Heart right ventricle (tissue), 16 donors: ENCODE data around the gene ADAM10. TPM values are rescaled to one million over a fixed set of nuclear protein-coding genes. Genes with fewer than 3 reads are reported as not detected.

ENCODE experiments used
- ATAC-seq, 8 donors: fragments of 200-7000 bp; cut with Tn5 transposase; one replicate each; pipeline ENCODE4 v1.9.1; 2020; ENCODE audit warnings: mild to moderate bottlenecking in 8 of 8, moderate library complexity in 8 of 8, moderate number of reproducible peaks in 1 of 8
- DNase-seq, 2 donors: peaks; one replicate each; pipeline ENCODE4 v3.0.0-alpha.2; 2020
- H3K27ac ChIP-seq, 10 donors: fragments of 200-600 bp; sonication (generic) in 2 of 10; one replicate each; pipeline versions ENCODE4 v1.5.0 to v1.8.0; 2020 to 2022; ENCODE audit warnings: mild to moderate bottlenecking in 3 of 10
- H3K27me3 ChIP-seq, 7 donors: fragments of 200-600 bp; one replicate each; pipeline ENCODE4 v1.8.0; 2021 to 2022; ENCODE audit warnings: mild to moderate bottlenecking in 2 of 7
- H3K36me3 ChIP-seq, 9 donors: fragments of 200-600 bp; sonication (generic) in 1 of 9; one replicate each; pipeline versions ENCODE4 v1.5.0 to v1.8.0; 2020 to 2022; ENCODE audit warnings: mild to moderate bottlenecking in 2 of 9
- H3K4me1 ChIP-seq, 9 donors: fragments of 200-600 bp; sonication (generic) in 1 of 9; one replicate each; pipeline versions ENCODE4 v1.5.0 to v1.8.0; 2020 to 2022; ENCODE audit warnings: mild to moderate bottlenecking in 4 of 9
- H3K4me3 ChIP-seq, 10 donors: fragments of 200-600 bp; sonication (generic) in 2 of 10; one replicate each; pipeline versions ENCODE4 v1.5.0 to v1.8.0; 2020 to 2022; ENCODE audit warnings: mild to moderate bottlenecking in 7 of 10, moderate library complexity in 2 of 10
- H3K9me3 ChIP-seq, 11 donors: fragments of 200-600 bp in 10 of 11; sonication (generic) in 2 of 11; one replicate each; pipeline versions ENCODE4 v1.5.0 to v1.8.0; 2013 to 2022; ENCODE audit warnings: mild to moderate bottlenecking in 2 of 11, control low read depth in 1 of 11, moderate library complexity in 1 of 11
- WGBS, 2 donors: extraction: QIAGEN DNeasy Blood & Tissue Kit; methylation state at CpG; one replicate each; pipeline ENCODE4 v1.1.7; 2013; ENCODE audit warnings: inconsistent platforms in 1 of 2; 5-methylcytosine and 5-hydroxymethylcytosine counted together
- intact Hi-C, 10 donors: fragments of 100-400 bp; cut with DNase I; formaldehyde crosslinking; loops; one replicate each; pipeline versions ENCODE4 v1.11.1 to v1.14.2; 2022
- polyA plus RNA-seq, 2 donors: library from polyadenylated mRNA; stranded (reverse); fragments of 200-250 nt; gene quantifications; one replicate each; pipeline ENCODE4 v1.2.3, GENCODE V29; 2013
- total RNA-seq, 10 donors: library from RNA; stranded (reverse); fragmentation: NEBNext Ultra II Directional in 3 of 10; extraction: Animal tissue kit (Norgen Biotek cat#: 25700) in 3 of 10; gene quantifications; one replicate each; pipeline versions ENCODE4 v1.2.1 to v1.2.4, GENCODE V29; 2021 to 2023
- TF ChIP-seq, protein P1 (sequence below), 9 donors: fragments of 200-600 bp; sonication (generic) in 2 of 9; IDR thresholded peaks; one replicate each; pipeline versions ENCODE4 v1.5.0 to v1.8.0; 2021 to 2022; ENCODE audit warnings: antibody characterized with exemption in 9 of 9, mild to moderate bottlenecking in 5 of 9, moderate library complexity in 1 of 9
- donor health status: Arrhythmogenic right ventricular cardiomyopathy.
- donor health status: ischemic (EF 13 %, LVEDD 7.1; RV severe dilation, severe dysfunction).
- donor health status: healthy with polysubstance abuse.
- donor health status: DM: no; HTN: yes; CAD: no.
- donor health status: DM: no; HTN: no; CAD: no.
- donor health status: ischemic (EF 25% LVEDD 6.9; RV normal size, moderate dysfunction).
- donor health status: ischemic (EF 25% LVEDD 5.7; RV mildly dilated, moderate dysfunction).
- donor health status: healthy.
- donor health status: DM: yes; HTN: yes; CAD: no.
- donor health status: Ischemic cardiomyopathy.
- donor health status: ischemic (EF 35%, LVEDD 5.7; RV mildly dilated, moderate dysfunction).
- donor health status: nonischemic (EF 11% LVEDD 7.7; RV severe dilation, severe dysfunction).
- donor health status: DM: yes; HTN: yes; CAD: no.
- donor health status: PGD.
- donor health status: ischemic (EF 29% LVEDD 5.4; RV normal size, mild dysfunction).
- donor health status: nonischemic (EF 23%, LVEDD 6.1; RV moderate dilation, normal function).

Gene ADAM10
- total and polyA plus RNA-seq, 12 donors: 10.2 to 110 (median 80.1) TPM

DNA sequence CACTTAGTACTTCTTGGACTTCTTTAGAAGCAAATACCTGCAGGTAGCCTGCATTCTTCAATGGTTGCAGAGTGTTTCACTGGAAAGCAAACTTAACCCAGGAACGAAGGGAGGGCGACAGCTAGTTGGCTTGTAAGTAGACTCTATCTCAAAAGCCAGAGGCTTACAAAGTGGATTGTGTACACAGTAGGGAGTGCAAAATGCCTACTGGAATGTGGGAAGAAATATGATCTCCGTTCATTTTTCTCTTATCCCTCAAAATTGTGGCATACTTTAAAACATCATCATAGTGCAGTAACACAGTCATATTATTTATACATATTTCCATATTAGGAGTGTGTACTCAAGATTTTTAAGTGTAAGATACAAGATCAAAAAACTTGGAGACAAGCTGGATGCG is 162.0 kb downstream of the ADAM10 start:
- Histone ChIP-seq H3K27ac (no peak overlapping the region), H3K36me3 (no peaks in the 10 kb centered on the region), H3K27me3 (no peaks in the 10 kb centered on the region), H3K9me3 (peaks cover 0 to 12% (median 0%) of the 10 kb centered on the region in 11 donors), H3K4me3 (no peak overlapping the region), H3K4me1 (peaks cover 0 to 23% (median 8%) of the 10 kb centered on the region in 9 donors)
- 79 to 84% methylated on average over 4 of the region's 4 CpGs for WGBS, 2 donors
- TF ChIP-seq, protein P1, sequence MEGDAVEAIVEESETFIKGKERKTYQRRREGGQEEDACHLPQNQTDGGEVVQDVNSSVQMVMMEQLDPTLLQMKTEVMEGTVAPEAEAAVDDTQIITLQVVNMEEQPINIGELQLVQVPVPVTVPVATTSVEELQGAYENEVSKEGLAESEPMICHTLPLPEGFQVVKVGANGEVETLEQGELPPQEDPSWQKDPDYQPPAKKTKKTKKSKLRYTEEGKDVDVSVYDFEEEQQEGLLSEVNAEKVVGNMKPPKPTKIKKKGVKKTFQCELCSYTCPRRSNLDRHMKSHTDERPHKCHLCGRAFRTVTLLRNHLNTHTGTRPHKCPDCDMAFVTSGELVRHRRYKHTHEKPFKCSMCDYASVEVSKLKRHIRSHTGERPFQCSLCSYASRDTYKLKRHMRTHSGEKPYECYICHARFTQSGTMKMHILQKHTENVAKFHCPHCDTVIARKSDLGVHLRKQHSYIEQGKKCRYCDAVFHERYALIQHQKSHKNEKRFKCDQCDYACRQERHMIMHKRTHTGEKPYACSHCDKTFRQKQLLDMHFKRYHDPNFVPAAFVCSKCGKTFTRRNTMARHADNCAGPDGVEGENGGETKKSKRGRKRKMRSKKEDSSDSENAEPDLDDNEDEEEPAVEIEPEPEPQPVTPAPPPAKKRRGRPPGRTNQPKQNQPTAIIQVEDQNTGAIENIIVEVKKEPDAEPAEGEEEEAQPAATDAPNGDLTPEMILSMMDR (IDR thresholded peaks at IDR 0.05): no peak
- intact Hi-C loops: loop anchor here in 1 of 10 donors (5.0 kb wide), 1 partner anchor 315 kb away; no protein-coding TSS in a partner anchor
- ATAC-seq: no peak
- DNase-seq: no peak

DNA sequence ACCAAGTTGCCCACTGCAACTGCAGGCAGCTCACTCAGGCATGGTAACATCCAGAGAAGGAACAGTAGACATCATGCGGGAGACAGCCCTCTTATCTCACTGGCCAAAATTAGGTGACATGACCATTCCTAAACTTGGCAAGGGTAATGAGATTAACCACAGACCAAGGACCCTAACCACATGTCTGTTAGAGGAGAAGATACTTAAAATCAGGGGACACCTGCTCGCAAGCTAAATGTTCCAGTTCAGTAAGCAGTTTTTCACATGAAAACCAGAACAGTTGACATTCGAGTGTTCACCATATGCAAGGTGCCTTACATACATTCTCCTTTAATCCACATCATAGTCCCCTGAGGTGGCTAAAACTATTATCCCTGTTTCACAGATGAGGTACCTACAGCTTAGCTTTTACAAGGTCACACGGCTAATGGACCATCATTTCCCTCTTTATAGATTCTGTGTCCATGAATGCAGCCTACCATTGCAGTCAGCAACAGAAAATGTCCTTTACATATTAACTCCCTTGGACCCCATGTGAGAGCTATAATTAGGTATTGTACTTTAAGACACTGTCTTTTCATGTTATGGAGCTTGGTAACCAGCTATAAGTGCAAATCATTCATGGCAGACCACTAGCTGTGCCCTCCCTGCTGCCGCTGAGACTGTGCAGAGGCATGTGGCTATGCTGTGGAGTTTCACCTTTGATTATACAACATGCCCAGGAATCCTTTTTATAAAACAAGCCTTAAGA is 163.6 kb downstream of the ADAM10 start:
- Histone ChIP-seq H3K4me1 (peaks cover 0 to 23% (median 8%) of the 10 kb centered on the region in 9 donors), H3K4me3 (no peak overlapping the region), H3K27me3 (no peaks in the 10 kb centered on the region), H3K27ac (no peak overlapping the region), H3K36me3 (no peaks in the 10 kb centered on the region), H3K9me3 (peaks cover 0 to 14% (median 0%) of the 10 kb centered on the region in 11 donors)
- TF ChIP-seq, protein P1 (IDR thresholded peaks at IDR 0.05): no peak
- peak in 1 of 8 donors; percentile 11 for ATAC-seq
- WGBS, 2 donors: 84 to 90% methylated on average over 5 of the region's 5 CpGs
- DNase-seq: no peak
- intact Hi-C loops: loop anchor here in 1 of 10 donors (5.0 kb wide), 1 partner anchor 314 kb away; no protein-coding TSS in a partner anchor

DNA sequence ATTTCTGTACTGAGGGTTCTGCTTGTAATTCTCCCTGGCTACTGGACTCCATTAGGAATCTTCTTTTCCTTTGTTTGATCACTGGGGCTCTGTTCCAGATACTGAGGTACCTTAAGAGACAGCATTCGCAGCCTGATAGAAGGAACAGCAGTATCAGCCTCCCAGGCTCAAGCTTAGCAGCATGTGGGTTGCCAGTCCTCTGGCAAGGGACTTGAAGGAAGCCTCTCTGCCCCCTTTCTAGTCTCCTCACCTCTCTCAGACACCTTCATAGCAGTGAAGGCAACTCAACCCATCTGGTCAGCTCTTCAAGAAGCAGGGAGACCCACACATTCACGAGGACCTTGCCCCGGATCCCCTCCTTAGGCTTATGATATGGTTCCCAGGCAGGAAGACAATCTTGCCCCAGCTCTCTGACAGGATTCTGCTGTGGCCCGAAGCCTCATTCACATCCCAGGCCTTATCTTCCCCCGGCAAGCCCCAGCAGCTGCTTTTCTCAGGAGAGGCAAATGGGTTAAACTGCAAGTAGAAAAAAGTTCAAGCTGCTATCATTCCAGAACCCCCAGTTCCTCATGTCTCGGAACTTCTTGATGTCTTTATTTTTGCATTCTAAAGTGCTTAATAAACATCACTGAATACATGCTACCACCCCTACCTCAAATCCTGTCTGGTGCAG is 164.6 kb downstream of the ADAM10 start:
- intact Hi-C loops: loop anchor here in 1 of 10 donors (5.0 kb wide), 1 partner anchor 313 kb away; no protein-coding TSS in a partner anchor
- peaks cover 0 to 14% (median 0%) of the 10 kb centered on the region in 11 donors for H3K9me3 ChIP-seq
- ATAC-seq (no peak), DNase-seq (no peak)
- no peak overlapping the region for H3K27ac ChIP-seq
- WGBS, 2 donors: 53 to 63% methylated on average over 6 of the region's 6 CpGs
- no peaks in the 10 kb centered on the region for H3K36me3 ChIP-seq
- H3K4me3 ChIP-seq: no peak overlapping the region
- no peaks in the 10 kb centered on the region for H3K27me3 ChIP-seq
- H3K4me1 ChIP-seq: peaks cover 0 to 16% (median 5%) of the 10 kb centered on the region in 9 donors
- TF ChIP-seq, protein P1 (IDR thresholded peaks at IDR 0.05): no peak

DNA sequence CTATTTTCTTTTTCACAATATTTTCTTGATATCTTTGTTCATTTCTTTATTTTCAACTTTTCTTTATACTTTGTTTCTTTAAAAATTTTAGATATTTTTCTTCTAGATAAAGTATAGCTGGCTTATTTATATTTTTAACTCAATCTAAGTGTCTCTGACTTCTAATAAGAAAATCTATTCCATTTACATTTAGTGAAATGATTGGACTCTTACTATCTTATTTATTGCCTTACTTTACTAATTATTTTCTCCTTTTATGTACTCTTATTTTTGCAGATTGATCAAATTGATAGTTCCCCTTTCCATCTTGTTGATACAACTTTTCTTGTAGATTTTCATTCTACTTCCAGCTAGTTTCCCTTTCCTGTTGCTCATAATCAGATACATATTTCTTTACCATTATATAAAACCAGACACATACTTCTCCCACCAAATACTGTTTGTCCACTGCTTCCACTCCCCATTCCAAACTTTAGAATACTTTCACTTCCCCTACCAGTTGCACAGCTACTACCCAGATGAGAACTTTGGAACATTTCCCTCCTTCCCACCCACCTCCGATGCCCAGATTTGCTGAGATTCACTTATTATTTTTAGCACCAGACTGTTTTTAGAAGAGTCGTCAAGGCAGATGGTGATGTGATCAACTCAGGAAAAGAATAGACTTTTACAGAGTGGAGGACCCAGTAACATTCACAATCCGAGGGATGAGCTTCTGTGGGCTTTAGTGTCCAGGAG is 166.2 kb downstream of the ADAM10 start:
- 65 to 77% methylated on average over 3 of the region's 3 CpGs for WGBS, 2 donors
- H3K9me3 ChIP-seq: peaks cover 0 to 14% (median 0%) of the 10 kb centered on the region in 11 donors
- no peak overlapping the region for H3K27ac ChIP-seq
- TF ChIP-seq, protein P1 (IDR thresholded peaks at IDR 0.05): no peak
- peaks cover 0 to 14% (median 5%) of the 10 kb centered on the region in 9 donors for H3K4me1 ChIP-seq
- DNase-seq (no peak), ATAC-seq (no peak)
- no peaks in the 10 kb centered on the region for H3K27me3 ChIP-seq
- no peaks in the 10 kb centered on the region for H3K36me3 ChIP-seq
- H3K4me3 ChIP-seq: no peak overlapping the region
- intact Hi-C loops: no loop called here
